Activated CD8-positive, alpha-beta T cell treated with anti-CD3 and anti-CD28 coated beads, Interleukin-2, amount 10 ng/mL, durations not matched to agents 7 days and 5 days (primary cell): ENCODE data around the gene LRPAP1. TPM values are rescaled to one million over a fixed set of nuclear protein-coding genes. Genes with fewer than 3 reads are reported as not detected.

Experiments used
- ATAC-seq: fragments of 150-1000 bp; cut with Tn5 transposase; one replicate; pipeline ENCODE4 v1.10.0; 2021; ENCODE audit warnings: moderate library complexity
- CTCF ChIA-PET: fragments of 350-600 bp; sonication (Branson Sonifier 250); formaldehyde crosslinking; loops from one replicate; lab custom pipeline; 2021; ENCODE audit warnings: antibody characterized with exemption; lab: Charles Lee
- POLR2A ChIA-PET: fragments of 350-600 bp; sonication (Branson Sonifier 250); formaldehyde crosslinking; loops from one replicate; lab custom pipeline; 2021; ENCODE audit warnings: antibody characterized with exemption; lab: Charles Lee
- DNase-seq: peaks from one replicate; pipeline ENCODE4 v3.0.0-alpha.2; 2020
- H3K27ac Mint-ChIP-seq: one replicate; pipeline ENCODE4 v1.8.0; 2021; ENCODE audit warnings: mild to moderate bottlenecking, mixed read lengths
- H3K27me3 Mint-ChIP-seq: one replicate; pipeline ENCODE4 v1.8.0; 2021; ENCODE audit warnings: low read depth, mixed read lengths
- H3K36me3 Mint-ChIP-seq: one replicate; pipeline ENCODE4 v1.8.0; 2021; ENCODE audit warnings: low read depth, mixed read lengths
- H3K4me1 Mint-ChIP-seq: one replicate; pipeline ENCODE4 v1.8.0; 2021; ENCODE audit warnings: low read depth, mixed read lengths
- H3K4me3 Mint-ChIP-seq: one replicate; pipeline ENCODE4 v1.8.0; 2021; ENCODE audit warnings: mild to moderate bottlenecking, mixed read lengths
- H3K9me3 Mint-ChIP-seq: one replicate; pipeline ENCODE4 v1.8.0; 2022; ENCODE audit warnings: mixed read lengths; ENCODE audit not compliant: insufficient read depth
- total RNA-seq, 2 experiments: library from RNA; stranded (reverse); gene quantifications; one replicate each; pipeline ENCODE4 v1.2.3, GENCODE V29; 2021

The LRPAP1 gene
- total RNA-seq, 2 experiments from 2014 or later = 66.4 to 72.5 TPM

GRCh38 chr4:3475713-3476260, 56.4 kb downstream of the LRPAP1 start:
- CTCF ChIA-PET = no interaction called here
- Mint-ChIP-seq H3K27ac (no peak overlapping the region), H3K4me1 (no peaks in the 10 kb centered on the region), H3K4me3 (no peak overlapping the region), H3K36me3 (no peaks in the 10 kb centered on the region), H3K9me3 (no peaks in the 10 kb centered on the region), H3K27me3 (peaks cover under 1% of the 10 kb centered on the region)
- DNase-seq (no peak), ATAC-seq (no peak)
- POLR2A ChIA-PET = no interaction called here

- H3K4me3 Mint-ChIP-seq = no peak overlapping the region
- no peak overlapping the region for H3K27ac Mint-ChIP-seq
- DNase-seq (no peak), ATAC-seq (no peak)
- ChIA-PET CTCF (no interaction called here), POLR2A (no interaction called here)
- no peaks in the 10 kb centered on the region for H3K4me1 Mint-ChIP-seq
- no peaks in the 10 kb centered on the region for H3K27me3 Mint-ChIP-seq
- H3K36me3 Mint-ChIP-seq = no peaks in the 10 kb centered on the region
- H3K9me3 Mint-ChIP-seq = no peaks in the 10 kb centered on the region
Observed at GRCh38 chr4:3475041-3475712, 57.0 kb downstream of the LRPAP1 start.

- no peaks in the 10 kb centered on the region for H3K36me3 Mint-ChIP-seq
- POLR2A ChIA-PET = no interaction called here
- no peaks in the 10 kb centered on the region for H3K9me3 Mint-ChIP-seq
- no peak for DNase-seq
- no peak for ATAC-seq
- no peaks in the 10 kb centered on the region for H3K4me1 Mint-ChIP-seq
- no peaks in the 10 kb centered on the region for H3K27me3 Mint-ChIP-seq
- CTCF ChIA-PET = no interaction called here
- no peak overlapping the region for H3K4me3 Mint-ChIP-seq
- H3K27ac Mint-ChIP-seq = no peak overlapping the region
Observed at GRCh38 chr4:3473996-3474765, 58.0 kb downstream of the LRPAP1 start.

GRCh38 chr4:3473181-3473950, 58.9 kb downstream of the LRPAP1 start:
- H3K4me1 Mint-ChIP-seq = no peaks in the 10 kb centered on the region
- CTCF ChIA-PET = no interaction called here
- ATAC-seq = no peak
- H3K4me3 Mint-ChIP-seq = no peak overlapping the region
- DNase-seq = no peak
- H3K27ac Mint-ChIP-seq = no peak overlapping the region
- no peaks in the 10 kb centered on the region for H3K27me3 Mint-ChIP-seq
- POLR2A ChIA-PET = no interaction called here
- H3K9me3 Mint-ChIP-seq = no peaks in the 10 kb centered on the region
- H3K36me3 Mint-ChIP-seq = no peaks in the 10 kb centered on the region

- Mint-ChIP-seq H3K36me3 (no peaks in the 10 kb centered on the region), H3K27me3 (no peaks in the 10 kb centered on the region), H3K9me3 (no peaks in the 10 kb centered on the region), H3K4me3 (no peak overlapping the region), H3K4me1 (no peaks in the 10 kb centered on the region), H3K27ac (no peak overlapping the region)
- CTCF ChIA-PET = interaction anchor here (0.8 kb wide), 1 partner anchor 8 kb away, joined by 3 read pairs; no protein-coding TSS in a partner anchor
- POLR2A ChIA-PET = no interaction called here
- ATAC-seq (no peak), DNase-seq (no peak)
Observed at GRCh38 chr4:3472411-3473141, 59.6 kb downstream of the LRPAP1 start.

- CTCF ChIA-PET = interaction anchor here (0.8 kb wide), 1 partner anchor 8 kb away, joined by 3 read pairs; no protein-coding TSS in a partner anchor
- DNase-seq = no peak
Observed at GRCh38 chr4:3471886-3472285, 60.3 kb downstream of the LRPAP1 start.

GRCh38 chr4:3471098-3471760, 61.0 kb downstream of the LRPAP1 start:
- no peaks in the 10 kb centered on the region for H3K36me3 Mint-ChIP-seq
- no peak overlapping the region for H3K4me3 Mint-ChIP-seq
- ATAC-seq = no peak
- DNase-seq = no peak
- ChIA-PET POLR2A (no interaction called here), CTCF (no interaction called here)
- H3K4me1 Mint-ChIP-seq = no peaks in the 10 kb centered on the region
- H3K27me3 Mint-ChIP-seq = no peaks in the 10 kb centered on the region
- H3K9me3 Mint-ChIP-seq = no peaks in the 10 kb centered on the region
- no peak overlapping the region for H3K27ac Mint-ChIP-seq

More at GRCh38 chr4:3471886-3472285, 60.3 kb downstream of the LRPAP1 start:
- no peaks in the 10 kb centered on the region for H3K9me3 Mint-ChIP-seq
- H3K4me1 Mint-ChIP-seq = no peaks in the 10 kb centered on the region
- ATAC-seq = no peak
- POLR2A ChIA-PET = no interaction called here
- H3K27me3 Mint-ChIP-seq = no peaks in the 10 kb centered on the region
- no peak overlapping the region for H3K27ac Mint-ChIP-seq
- no peaks in the 10 kb centered on the region for H3K36me3 Mint-ChIP-seq
- H3K4me3 Mint-ChIP-seq = no peak overlapping the region

- Mint-ChIP-seq H3K36me3 (no peaks in the 10 kb centered on the region), H3K9me3 (no peaks in the 10 kb centered on the region), H3K4me3 (no peak overlapping the region), H3K4me1 (no peaks in the 10 kb centered on the region), H3K27ac (no peak overlapping the region), H3K27me3 (no peaks in the 10 kb centered on the region)
- POLR2A ChIA-PET = no interaction called here
- ATAC-seq (no peak), DNase-seq (no peak)
- CTCF ChIA-PET = no interaction called here
Observed at GRCh38 chr4:3470244-3471097, 61.8 kb downstream of the LRPAP1 start.

- H3K4me1 Mint-ChIP-seq = no peaks in the 10 kb centered on the region
- ChIA-PET CTCF (no interaction called here), POLR2A (no interaction called here)
- ATAC-seq = no peak
- no peaks in the 10 kb centered on the region for H3K36me3 Mint-ChIP-seq
- no peaks in the 10 kb centered on the region for H3K27me3 Mint-ChIP-seq
- no peak overlapping the region for H3K27ac Mint-ChIP-seq
- H3K9me3 Mint-ChIP-seq = no peaks in the 10 kb centered on the region
- no peak overlapping the region for H3K4me3 Mint-ChIP-seq
- no peak for DNase-seq
Observed at GRCh38 chr4:3469386-3470243, 62.6 kb downstream of the LRPAP1 start.

GRCh38 chr4:3468804-3469203, 63.4 kb downstream of the LRPAP1 start:
- Mint-ChIP-seq H3K4me1 (no peaks in the 10 kb centered on the region), H3K9me3 (no peaks in the 10 kb centered on the region), H3K27ac (no peak overlapping the region), H3K4me3 (no peak overlapping the region), H3K36me3 (no peaks in the 10 kb centered on the region), H3K27me3 (no peaks in the 10 kb centered on the region)
- no peak for DNase-seq
- CTCF ChIA-PET = no interaction called here
- POLR2A ChIA-PET = no interaction called here
- no peak for ATAC-seq
